Vagina (tissue), 2 donors: Measurements from ENCODE around the gene TDRKH. TPM values are rescaled to one million over a fixed set of nuclear protein-coding genes. Genes with fewer than 3 reads are reported as not detected.
"Not testable (repeated sequence)": the region's sequence is repeated elsewhere in the genome, so short reads cannot be mapped to it uniquely, and the experiment has no call there.

Experiments used
- DNase-seq, 2 donors: peaks; one replicate each; pipeline ENCODE4 v3.0.0-alpha.2; 2017; ENCODE audit errors: extremely low spot score in 2 of 2
- H3K27ac ChIP-seq: fragments of 200-600 bp; sonication (generic); one replicate; pipeline ENCODE4 v1.5.1; 2019
- H3K27me3 ChIP-seq: fragments of 200-600 bp; sonication (generic); one replicate; pipeline ENCODE4 v1.5.1; 2019
- H3K36me3 ChIP-seq, 2 donors: fragments of 200-600 bp; sonication (generic); one replicate each; pipeline ENCODE4 v1.5.1; 2017 to 2019
- H3K4me1 ChIP-seq: fragments of 200-600 bp; sonication (generic); one replicate; pipeline ENCODE4 v1.5.1; 2019
- H3K4me3 ChIP-seq, 2 donors: fragments of 200-600 bp; sonication (generic); 1 replicate in 1 of 2; 2 replicates in 1 of 2; pipeline ENCODE4 v1.5.1; 2016 to 2019
- H3K9me3 ChIP-seq: fragments of 200-600 bp; sonication (generic); one replicate; pipeline ENCODE4 v1.5.1; 2019
- POLR2A ChIP-seq, 2 donors: fragments of 450-650 bp; IDR thresholded peaks; one replicate each; pipeline ENCODE4 v1.6.1; 2017; ENCODE audit warnings: antibody characterized with exemption in 2 of 2, mild to moderate bottlenecking in 2 of 2, moderate library complexity in 2 of 2
- POLR2AphosphoS5 ChIP-seq, 2 donors: sonication (generic); formaldehyde crosslinking; IDR thresholded peaks; one replicate each; pipeline ENCODE4 v1.9.0; 2017; ENCODE audit warnings: antibody characterized with exemption in 2 of 2, mild to moderate bottlenecking in 2 of 2, low read depth in 1 of 2; ENCODE audit not compliant: insufficient read depth in 1 of 2
- intact Hi-C: fragments of 100-400 bp; cut with DNase I; formaldehyde crosslinking; loops from one replicate; pipeline ENCODE4 v1.15.1; 2023
- total RNA-seq: library from RNA; depleted of rRNA; stranded (reverse); fragments of >200 nt; gene quantifications from one replicate; pipeline ENCODE4 v1.2.3, GENCODE V29; 2016
- TF ChIP-seq, protein P1 (sequence below), 3 experiments: fragments of 450-650 bp in 2 of 3; fragments of 200-600 bp in 1 of 3; sonication (generic) in 1 of 3; IDR thresholded peaks; one replicate each; pipeline ENCODE4 v1.5.1; 2017 to 2019; ENCODE audit warnings: antibody characterized with exemption in 3 of 3, mild to moderate bottlenecking in 2 of 3, moderate library complexity in 2 of 3

TDRKH gene
- total RNA-seq, 1 donor from 2014 or later = 5.2 TPM

DNA sequence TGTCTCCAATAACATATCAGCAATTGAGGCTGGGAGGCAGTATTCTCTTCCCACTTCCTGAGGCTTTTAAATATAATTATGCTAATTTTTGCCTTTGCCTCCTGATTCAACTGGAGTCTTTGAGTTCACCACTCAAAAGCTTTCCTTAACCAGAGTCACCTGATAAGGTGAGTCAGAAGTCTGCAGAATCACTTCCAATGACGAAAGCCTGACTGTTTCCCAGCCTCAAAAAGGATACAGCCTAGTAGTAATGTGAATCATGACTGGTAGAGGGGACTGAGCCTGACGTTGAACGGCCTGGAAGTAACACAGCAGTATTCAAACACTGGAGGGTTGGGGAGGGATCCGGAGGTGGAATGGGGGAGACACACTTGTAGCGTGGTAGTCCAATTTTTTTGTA, 16.6 kb downstream of the TDRKH start:
- Histone ChIP-seq H3K9me3 (no peaks in the 10 kb centered on the region), H3K27me3 (no peaks in the 10 kb centered on the region), H3K36me3 (peaks cover 0 to 7% of the 10 kb centered on the region in 2 donors), H3K27ac (no peak overlapping the region), H3K4me3 (no peak overlapping the region), H3K4me1 (no peaks in the 10 kb centered on the region)
- intact Hi-C loops = no loop called here
- peak in 1 of 2 donors; percentile 72 for TF ChIP-seq POLR2AphosphoS5 (IDR thresholded peaks at IDR 0.05; ENCODE audit: insufficient read depth in 1 of 2, low read depth in 1 of 2)
- TF ChIP-seq, protein P1, sequence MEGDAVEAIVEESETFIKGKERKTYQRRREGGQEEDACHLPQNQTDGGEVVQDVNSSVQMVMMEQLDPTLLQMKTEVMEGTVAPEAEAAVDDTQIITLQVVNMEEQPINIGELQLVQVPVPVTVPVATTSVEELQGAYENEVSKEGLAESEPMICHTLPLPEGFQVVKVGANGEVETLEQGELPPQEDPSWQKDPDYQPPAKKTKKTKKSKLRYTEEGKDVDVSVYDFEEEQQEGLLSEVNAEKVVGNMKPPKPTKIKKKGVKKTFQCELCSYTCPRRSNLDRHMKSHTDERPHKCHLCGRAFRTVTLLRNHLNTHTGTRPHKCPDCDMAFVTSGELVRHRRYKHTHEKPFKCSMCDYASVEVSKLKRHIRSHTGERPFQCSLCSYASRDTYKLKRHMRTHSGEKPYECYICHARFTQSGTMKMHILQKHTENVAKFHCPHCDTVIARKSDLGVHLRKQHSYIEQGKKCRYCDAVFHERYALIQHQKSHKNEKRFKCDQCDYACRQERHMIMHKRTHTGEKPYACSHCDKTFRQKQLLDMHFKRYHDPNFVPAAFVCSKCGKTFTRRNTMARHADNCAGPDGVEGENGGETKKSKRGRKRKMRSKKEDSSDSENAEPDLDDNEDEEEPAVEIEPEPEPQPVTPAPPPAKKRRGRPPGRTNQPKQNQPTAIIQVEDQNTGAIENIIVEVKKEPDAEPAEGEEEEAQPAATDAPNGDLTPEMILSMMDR (IDR thresholded peaks at IDR 0.05) = no peak
- no peak for DNase-seq

DNA sequence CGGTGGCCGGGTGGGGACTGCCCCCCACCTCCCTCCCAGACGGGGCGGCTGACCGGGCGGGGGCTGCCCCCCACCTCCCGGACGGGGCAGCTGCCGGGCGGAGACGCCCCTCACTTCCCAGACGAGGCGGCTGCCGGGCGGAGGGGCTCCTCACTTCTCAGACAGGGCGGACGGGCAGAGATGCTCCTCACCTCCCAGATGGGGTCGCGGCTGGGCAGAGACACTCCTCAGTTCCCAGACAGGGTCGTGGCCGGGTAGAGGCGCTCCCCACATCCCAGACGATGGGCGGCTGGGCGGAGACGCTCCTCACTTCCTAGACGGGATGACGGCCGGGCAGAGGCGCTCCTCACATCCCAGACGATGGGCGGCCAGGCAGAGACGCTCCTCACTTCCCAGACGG, 21.0 kb downstream of the TDRKH start:
- H3K9me3 ChIP-seq, intact Hi-C loops, H3K27me3 ChIP-seq, H3K27ac ChIP-seq, H3K4me3 ChIP-seq, H3K36me3 ChIP-seq, H3K4me1 ChIP-seq, DNase-seq: not testable (repeated sequence)

- DNase-seq, H3K36me3 ChIP-seq, H3K4me3 ChIP-seq, H3K27me3 ChIP-seq, H3K27ac ChIP-seq, intact Hi-C loops, H3K9me3 ChIP-seq: not testable (repeated sequence)
- peak in 1 of 2 donors; percentile 14 for TF ChIP-seq POLR2AphosphoS5 (IDR thresholded peaks at IDR 0.05; ENCODE audit: insufficient read depth in 1 of 2, low read depth in 1 of 2)
- H3K4me1 ChIP-seq = peaks cover 11% of the 10 kb centered on the region
Measured at GRCh38 chr1:151768351-151769066, 21.8 kb downstream of the TDRKH start.

GRCh38 chr1:151763990-151764389, 26.3 kb downstream of the TDRKH start:
- DNase-seq = no peak
- H3K27me3 ChIP-seq = no peaks in the 10 kb centered on the region
- TF ChIP-seq, protein P1 (IDR thresholded peaks at IDR 0.05) = no peak
- TF ChIP-seq POLR2A (IDR thresholded peaks at IDR 0.05) = no peak
- peak overlapping the region; percentile 77 to 95 for H3K4me3 ChIP-seq
- intact Hi-C loops = no loop called here
- H3K9me3 ChIP-seq = no peaks in the 10 kb centered on the region
- peak overlapping the region; percentile 81 for H3K27ac ChIP-seq
- peaks cover 0 to 25% of the 10 kb centered on the region in 2 donors for H3K36me3 ChIP-seq
- H3K4me1 ChIP-seq = peaks cover 20% of the 10 kb centered on the region

- Histone ChIP-seq H3K27me3 (no peaks in the 10 kb centered on the region), H3K36me3 (peaks cover 0 to 28% of the 10 kb centered on the region in 2 donors), H3K9me3 (no peaks in the 10 kb centered on the region), H3K4me1 (peaks cover 20% of the 10 kb centered on the region), H3K27ac (peak within 1 kb of the TSS; percentile 81), H3K4me3 (peak within 1 kb of the TSS; percentile 77 to 95)
- peak; percentile 87 for DNase-seq
- TF ChIP-seq, protein P1 (IDR thresholded peaks at IDR 0.05) = no peak
- TF ChIP-seq POLR2A (IDR thresholded peaks at IDR 0.05) = no peak
- peak in 1 of 2 donors; percentile 70 for TF ChIP-seq POLR2AphosphoS5 (IDR thresholded peaks at IDR 0.05; ENCODE audit: insufficient read depth in 1 of 2, low read depth in 1 of 2)
- intact Hi-C loops = no loop called here
Measured at GRCh38 chr1:151762941-151763921, 27.1 kb downstream of the TDRKH start, which contains the start of gene MRPL9. TSS of gene MRPL9 (minus strand) at chr1:151763496. CDS start at chr1:151763479, 17 bp downstream.
